ENCODE measurements around the gene ERC2. TPM values are rescaled to one million over a fixed set of nuclear protein-coding genes. Genes with fewer than 3 reads are reported as not detected.

Gene ERC2
- total RNA-seq, 1 donor from 2014 or later, result 0.15 TPM

GRCh38 chr3:55468251-55468650 lies 1000.0 kb downstream of the ERC2 start:
- intact Hi-C loops (cut with micrococcal nuclease), result no loop called here

GRCh38 chr3:55467099-55467498 lies 1001.2 kb downstream of the ERC2 start:
- intact Hi-C loops (cut with micrococcal nuclease), result no loop called here

GRCh38 chr3:55466526-55466925 lies 1001.7 kb downstream of the ERC2 start:
- intact Hi-C loops (cut with micrococcal nuclease), result no loop called here

- intact Hi-C loops (cut with micrococcal nuclease), result no loop called here
Observed at GRCh38 chr3:55461896-55462295, 1006.4 kb downstream of the ERC2 start.

GRCh38 chr3:55459838-55460237 lies 1008.4 kb downstream of the ERC2 start:
- intact Hi-C loops (cut with micrococcal nuclease), result no loop called here

Other genes starting within 250 kb of the ERC2 start
- 37.0 and 39.6 TPM in 2 replicates for gene CCDC66, start 88.7 kb upstream of the ERC2 start, total RNA-seq
- 67.5 and 72.1 TPM in 2 replicates for gene TASOR, start 214.8 kb upstream of the ERC2 start, total RNA-seq